ENCODE measurements around the gene EPYC. TPM values are rescaled to one million over a fixed set of nuclear protein-coding genes. Genes with fewer than 3 reads are reported as not detected.

Gene EPYC
- total and polyA plus RNA-seq, 10 of the 15 experiments (the other 5 are each of a cell fraction or from before 2014, with no cell fraction given) = not detected

DNA sequence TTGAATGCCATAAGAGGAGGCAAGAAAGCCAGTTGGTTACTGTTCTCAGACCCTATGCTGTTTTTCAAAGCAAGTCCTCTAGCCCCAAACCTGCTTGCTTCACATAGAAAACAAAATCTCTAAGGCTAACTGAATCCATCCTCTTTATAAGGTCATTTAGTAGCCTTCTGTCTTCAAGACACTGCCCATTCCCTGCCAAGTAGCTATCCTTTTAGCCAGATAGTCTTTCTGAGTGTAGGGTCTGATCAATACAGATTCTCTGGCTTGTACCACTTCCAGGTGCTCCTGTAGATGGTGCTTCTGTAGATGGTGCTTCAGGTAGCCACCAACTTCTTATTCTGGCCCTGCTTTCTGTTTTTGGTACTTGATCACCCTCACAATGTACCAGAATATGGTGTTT, 33.9 kb downstream of the EPYC start:
- POLR2A ChIA-PET = no interaction called here
- RAD21 ChIA-PET (ENCODE audit: unreplicated experiment) = no interaction called here
- no peaks in the 10 kb centered on the region for H3K27me3 ChIP-seq (replicated peaks in 1 of 2; ENCODE audit: control insufficient read depth in 2 of 2, insufficient read depth in 2 of 2, low read length in 1 of 2)
- in situ Hi-C loops (cut with MboI) (no loop called here), intact Hi-C loops (cut with micrococcal nuclease; ENCODE audit: unreplicated experiment) (no loop called here)
- no peak overlapping the region for H3K4me2 ChIP-seq (ENCODE audit: control insufficient read depth, insufficient read depth)
- ATAC-seq = no peak
- no peaks in the 10 kb centered on the region for H3K9me3 ChIP-seq (replicated peaks; ENCODE audit: control insufficient read depth, insufficient read depth, low read length)
- SMC1A ChIA-PET (ENCODE audit: uncharacterized antibody, unreplicated experiment) = no interaction called here
- TF ChIP-seq, protein P1, sequence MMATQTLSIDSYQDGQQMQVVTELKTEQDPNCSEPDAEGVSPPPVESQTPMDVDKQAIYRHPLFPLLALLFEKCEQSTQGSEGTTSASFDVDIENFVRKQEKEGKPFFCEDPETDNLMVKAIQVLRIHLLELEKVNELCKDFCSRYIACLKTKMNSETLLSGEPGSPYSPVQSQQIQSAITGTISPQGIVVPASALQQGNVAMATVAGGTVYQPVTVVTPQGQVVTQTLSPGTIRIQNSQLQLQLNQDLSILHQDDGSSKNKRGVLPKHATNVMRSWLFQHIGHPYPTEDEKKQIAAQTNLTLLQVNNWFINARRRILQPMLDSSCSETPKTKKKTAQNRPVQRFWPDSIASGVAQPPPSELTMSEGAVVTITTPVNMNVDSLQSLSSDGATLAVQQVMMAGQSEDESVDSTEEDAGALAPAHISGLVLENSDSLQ (IDR thresholded peaks at IDR 0.05) = no peak
- TF ChIP-seq TCF3 (IDR thresholded peaks at IDR 0.05; ENCODE audit: borderline replicate concordance, insufficient read depth, low read depth, low read length) (no peak), ZNF274 (IDR thresholded peaks at IDR 0.05; ENCODE audit: insufficient read depth, insufficient read length) (no peak), SMAD5 (IDR thresholded peaks at IDR 0.05; ENCODE audit: low read depth) (no peak), NR2C2 (IDR thresholded peaks at IDR 0.05; ENCODE audit: borderline replicate concordance, control insufficient read depth, insufficient read length, low read depth) (no peak), PAX8 (IDR thresholded peaks at IDR 0.05) (no peak), ASH2L (IDR thresholded peaks at IDR 0.05; ENCODE audit: borderline replicate concordance, low read depth) (no peak), SRF (IDR thresholded peaks at IDR 0.05; ENCODE audit: low read depth in 2 of 2, low read length in 2 of 2) (no peak), TBL1XR1 (IDR thresholded peaks at IDR 0.05; ENCODE audit: low read depth, low read length) (no peak), MEF2B (IDR thresholded peaks at IDR 0.05; ENCODE audit: partially characterized antibody, poor library complexity, severe bottlenecking) (no peak), RBBP5 (conservative IDR thresholded peaks at IDR 0.05) (no peak), POU2F2 (IDR thresholded peaks at IDR 0.05; ENCODE audit: borderline replicate concordance, low read depth, low read length) (no peak), MYB (IDR thresholded peaks at IDR 0.05; ENCODE audit: borderline replicate concordance, low read depth, low read length) (no peak)
- TF ChIP-seq, protein P2, sequence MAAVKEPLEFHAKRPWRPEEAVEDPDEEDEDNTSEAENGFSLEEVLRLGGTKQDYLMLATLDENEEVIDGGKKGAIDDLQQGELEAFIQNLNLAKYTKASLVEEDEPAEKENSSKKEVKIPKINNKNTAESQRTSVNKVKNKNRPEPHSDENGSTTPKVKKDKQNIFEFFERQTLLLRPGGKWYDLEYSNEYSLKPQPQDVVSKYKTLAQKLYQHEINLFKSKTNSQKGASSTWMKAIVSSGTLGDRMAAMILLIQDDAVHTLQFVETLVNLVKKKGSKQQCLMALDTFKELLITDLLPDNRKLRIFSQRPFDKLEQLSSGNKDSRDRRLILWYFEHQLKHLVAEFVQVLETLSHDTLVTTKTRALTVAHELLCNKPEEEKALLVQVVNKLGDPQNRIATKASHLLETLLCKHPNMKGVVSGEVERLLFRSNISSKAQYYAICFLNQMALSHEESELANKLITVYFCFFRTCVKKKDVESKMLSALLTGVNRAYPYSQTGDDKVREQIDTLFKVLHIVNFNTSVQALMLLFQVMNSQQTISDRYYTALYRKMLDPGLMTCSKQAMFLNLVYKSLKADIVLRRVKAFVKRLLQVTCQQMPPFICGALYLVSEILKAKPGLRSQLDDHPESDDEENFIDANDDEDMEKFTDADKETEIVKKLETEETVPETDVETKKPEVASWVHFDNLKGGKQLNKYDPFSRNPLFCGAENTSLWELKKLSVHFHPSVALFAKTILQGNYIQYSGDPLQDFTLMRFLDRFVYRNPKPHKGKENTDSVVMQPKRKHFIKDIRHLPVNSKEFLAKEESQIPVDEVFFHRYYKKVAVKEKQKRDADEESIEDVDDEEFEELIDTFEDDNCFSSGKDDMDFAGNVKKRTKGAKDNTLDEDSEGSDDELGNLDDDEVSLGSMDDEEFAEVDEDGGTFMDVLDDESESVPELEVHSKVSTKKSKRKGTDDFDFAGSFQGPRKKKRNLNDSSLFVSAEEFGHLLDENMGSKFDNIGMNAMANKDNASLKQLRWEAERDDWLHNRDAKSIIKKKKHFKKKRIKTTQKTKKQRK (IDR thresholded peaks at IDR 0.05; ENCODE audit: low read depth, low read length) = no peak
- TF ChIP-seq, protein P3, sequence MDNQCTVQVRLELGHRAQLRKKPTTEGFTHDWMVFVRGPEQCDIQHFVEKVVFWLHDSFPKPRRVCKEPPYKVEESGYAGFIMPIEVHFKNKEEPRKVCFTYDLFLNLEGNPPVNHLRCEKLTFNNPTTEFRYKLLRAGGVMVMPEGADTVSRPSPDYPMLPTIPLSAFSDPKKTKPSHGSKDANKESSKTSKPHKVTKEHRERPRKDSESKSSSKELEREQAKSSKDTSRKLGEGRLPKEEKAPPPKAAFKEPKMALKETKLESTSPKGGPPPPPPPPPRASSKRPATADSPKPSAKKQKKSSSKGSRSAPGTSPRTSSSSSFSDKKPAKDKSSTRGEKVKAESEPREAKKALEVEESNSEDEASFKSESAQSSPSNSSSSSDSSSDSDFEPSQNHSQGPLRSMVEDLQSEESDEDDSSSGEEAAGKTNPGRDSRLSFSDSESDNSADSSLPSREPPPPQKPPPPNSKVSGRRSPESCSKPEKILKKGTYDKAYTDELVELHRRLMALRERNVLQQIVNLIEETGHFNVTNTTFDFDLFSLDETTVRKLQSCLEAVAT (IDR thresholded peaks at IDR 0.05) = no peak
- H4K20me1 ChIP-seq (ENCODE audit: control insufficient read depth, insufficient read depth) = no peaks in the 10 kb centered on the region
- H3K4me3 ChIP-seq = no peak overlapping the region
- H3K9ac ChIP-seq (ENCODE audit: control insufficient read depth, insufficient read depth, low read length) = no peak overlapping the region
- no peaks in the 10 kb centered on the region for H3K4me1 ChIP-seq (ENCODE audit: control insufficient read depth, insufficient read depth, low read length)
- H3K36me3 ChIP-seq (ENCODE audit: control insufficient read depth in 2 of 2, insufficient read depth in 2 of 2, low read length in 1 of 2) = no peaks in the 10 kb centered on the region
- H3K79me2 ChIP-seq (ENCODE audit: control insufficient read depth, insufficient read depth, low read length) = no peaks in the 10 kb centered on the region
- CTCF ChIA-PET = interaction anchor here (1.8 to 2.8 kb wide), 3 partner anchors 7 to 359 kb away, joined by 5 to 8 read pairs (median 5); no protein-coding TSS in a partner anchor
- DNase-seq (ENCODE audit: low read depth, low spot score) = no peak
- H2AFZ ChIP-seq (ENCODE audit: control insufficient read depth, low read depth, low read length) = no peak overlapping the region
- no peak overlapping the region for H3K27ac ChIP-seq (ENCODE audit: control insufficient read depth, insufficient read depth)
- FAIRE-seq = no peak
- BruUV-seq (replicated peaks) = no TSS peak
